K562 (cell line): Measurements from ENCODE around the gene SLC25A45. TPM values are rescaled to one million over a fixed set of nuclear protein-coding genes. Genes with fewer than 3 reads are reported as not detected.

Experiments used
- ARHGAP35 ChIP-seq: fragments of 450-650 bp; IDR thresholded peaks from 2 replicates; pipeline ENCODE4 v1.6.1; 2018; ENCODE audit not compliant: partially characterized antibody
- ASH1L ChIP-seq: fragments of 450-650 bp; IDR thresholded peaks from 2 replicates; pipeline ENCODE4 v1.6.1; 2018; ENCODE audit warnings: borderline replicate concordance, mild to moderate bottlenecking, low read depth; ENCODE audit not compliant: partially characterized antibody
- CCAR2 ChIP-seq: fragments of 200-400 bp; formaldehyde crosslinking; IDR thresholded peaks from 2 replicates; pipeline ENCODE4 v1.6.1; 2017; ENCODE audit warnings: mild to moderate bottlenecking, low read depth, low read length
- CEBPG ChIP-seq, 3 experiments: fragments of 200-800 bp in 1 of 3; sonication (Bioruptor generic) in 1 of 3; sonication (generic) in 1 of 3; formaldehyde crosslinking in 1 of 3; IDR thresholded peaks in 2 of 3; conservative IDR thresholded peaks in 1 of 3; 2 replicates each; pipeline versions ENCODE4 v1.6.1 to v1.8.0; 2016 to 2022; ENCODE audit warnings: missing compliant biosample characterization in 2 of 3, missing genetic modification characterization in 2 of 3, mild to moderate bottlenecking in 1 of 3, missing genetic modification reagents in 1 of 3
- ELF2 ChIP-seq: fragments of 250-450 bp; sonication (Bioruptor Pico); IDR thresholded peaks from 2 replicates; pipeline ENCODE4 v1.5.0; 2021; ENCODE audit warnings: mild to moderate bottlenecking
- ELK1 ChIP-seq: sonication (generic); formaldehyde crosslinking; IDR thresholded peaks from 2 replicates; pipeline ENCODE4 v1.8.1; 2022; ENCODE audit warnings: missing genetic modification reagents
- FIP1L1 ChIP-seq: fragments of 200-400 bp; formaldehyde crosslinking; IDR thresholded peaks from 2 replicates; pipeline ENCODE4 v1.6.1; 2018; ENCODE audit warnings: mild to moderate bottlenecking, low read depth, low read length; ENCODE audit not compliant: poor library complexity, severe bottlenecking
- GATA2 ChIP-seq: sonication (generic); formaldehyde crosslinking; IDR thresholded peaks from 2 replicates; pipeline ENCODE4 v1.4.0; 2020; ENCODE audit warnings: mild to moderate bottlenecking, missing genetic modification reagents
- HDGF ChIP-seq: fragments of 450-650 bp; IDR thresholded peaks from 2 replicates; pipeline ENCODE4 v1.6.1; 2016
- HMBOX1 ChIP-seq: sonication (generic); IDR thresholded peaks from 2 replicates; pipeline ENCODE4 v1.6.1; 2016
- KHSRP ChIP-seq: fragments of 450-650 bp; IDR thresholded peaks from 2 replicates; pipeline ENCODE4 v1.6.1; 2017
- NR4A1 ChIP-seq, 2 experiments: fragments of 250-450 bp in 1 of 2; fragments of 450-650 bp in 1 of 2; sonication (Bioruptor Pico) in 1 of 2; IDR thresholded peaks; 2 replicates each; pipeline versions ENCODE4 v1.4.0 to v1.6.1; 2016 to 2020; ENCODE audit warnings: mild to moderate bottlenecking in 2 of 2, missing compliant biosample characterization in 1 of 2, missing genetic modification characterization in 1 of 2, moderate library complexity in 1 of 2
- RBM14 ChIP-seq: fragments of 200-400 bp; formaldehyde crosslinking; IDR thresholded peaks from 2 replicates; pipeline ENCODE4 v1.6.1; 2018; ENCODE audit warnings: low read depth, mild to moderate bottlenecking, low read length, moderate library complexity, borderline replicate concordance; ENCODE audit not compliant: insufficient read depth
- SFPQ ChIP-seq: fragments of 200-400 bp; formaldehyde crosslinking; IDR thresholded peaks from 2 replicates; pipeline ENCODE4 v1.6.1; 2017; ENCODE audit warnings: mild to moderate bottlenecking, low read depth, low read length, moderate library complexity
- SOX6 ChIP-seq: fragments of 450-650 bp; IDR thresholded peaks from 2 replicates; pipeline ENCODE4 v1.6.1; 2014; ENCODE audit warnings: mild to moderate bottlenecking
- TRIM25 ChIP-seq: fragments of 450-650 bp; IDR thresholded peaks from 2 replicates; pipeline ENCODE4 v1.7.0; 2016; ENCODE audit warnings: borderline replicate concordance
- ZBTB17 ChIP-seq: fragments of 450-650 bp; formaldehyde crosslinking; IDR thresholded peaks from 2 replicates; pipeline ENCODE4 v1.4.0; 2020; ENCODE audit warnings: mild to moderate bottlenecking
- ZBTB26 ChIP-seq: fragments of 450-650 bp; formaldehyde crosslinking; IDR thresholded peaks from 2 replicates; pipeline ENCODE4 v1.4.0; 2022; ENCODE audit warnings: missing genetic modification characterization
- ZNF175 ChIP-seq: fragments of 200-800 bp; sonication (Bioruptor generic); IDR thresholded peaks from 2 replicates; pipeline ENCODE4 v1.6.1; 2016; ENCODE audit warnings: low read depth, mild to moderate bottlenecking, missing genetic modification characterization, missing compliant biosample characterization
- ZNF282 ChIP-seq: sonication (generic); formaldehyde crosslinking; IDR thresholded peaks from 2 replicates; pipeline ENCODE4 v1.8.1; 2023; ENCODE audit warnings: missing genetic modification reagents
- polyA plus RNA-seq, 8 experiments: library from polyadenylated mRNA; depleted of rRNA in 4 of 8; stranded (reverse) in 5 of 8; unstranded in 3 of 8; fragments of >200 nt; fragmentation: Nextera tagmentation in 2 of 8; fragmentation: Illumina TruSeq in 1 of 8; extraction: Ambion mirVana in 2 of 8; extraction: Trizol in 1 of 8; gene quantifications; 2 replicates each; pipeline versions ENCODE4 v1.2.1 to v1.2.3, GENCODE V29; 2011 to 2014; ENCODE audit warnings: inconsistent platforms in 1 of 8, missing spikeins in 1 of 8
- total RNA-seq, 7 experiments: library from RNA; depleted of rRNA in 6 of 7; stranded (reverse); fragments of >200 nt in 6 of 7; fragmentation: Illumina TruSeq in 2 of 7; extraction: Trizol in 2 of 7; gene quantifications; 2 replicates each; pipeline versions ENCODE4 v1.2.1 to v1.2.3, GENCODE V29; 2011 to 2021; ENCODE audit warnings: low replicate concordance in 1 of 7

SLC25A45 gene
- total and polyA plus RNA-seq, 9 of the 15 experiments (the other 6 are each of a cell fraction or from before 2014, with no cell fraction given): 0.15 to 2.3 (median 0.68) TPM

- TF ChIP-seq ZNF282 (CRISPR knock-in tag) (no peak), FIP1L1 (no peak), RBM14 (no peak), KHSRP (peak; percentile 44; the same call in 1 of the 2 replicates), CCAR2 (no peak), ZBTB26 (CRISPR knock-in tag) (peak; percentile 95), ARHGAP35 (peak; percentile 77), ELF2 (CRISPR knock-in tag) (no peak), NR4A1 (CRISPR knock-in tag; IDR thresholded peaks at IDR 0.05) (no peak), NR4A1 (tag; IDR thresholded peaks at IDR 0.05) (no peak), ELK1 (no peak), SFPQ (peak; percentile 53; the same call in 1 of the 2 replicates), TRIM25 (peak; percentile 16; the same call in 1 of the 2 replicates), SOX6 (0 out of 2 replicates have a peak, but pooled peaks have one; percentile 40), CEBPG (CRISPR knock-in tag; IDR thresholded peaks at IDR 0.05) (no peak), CEBPG (tag; conservative IDR thresholded peaks at IDR 0.05 in 1 of 2, IDR thresholded peaks at IDR 0.05 in 1 of 2) (0 out of 4 replicates have a peak, but pooled peaks of 1 of the 2 experiments have one; percentile 6), ZNF175 (CRISPR knock-in tag) (0 out of 2 replicates have a peak, but pooled peaks have one; percentile 24), HDGF (peak; percentile 90; the same call in 1 of the 2 replicates), HMBOX1 (0 out of 2 replicates have a peak, but pooled peaks have one; percentile 21), ASH1L (peak; percentile 55), ZBTB17 (CRISPR knock-in tag) (peak; percentile 13), GATA2 (CRISPR knock-in tag) (no peak)
These were observed 46.7 kb upstream of the SLC25A45 start (continued) for GRCh38 chr11:65429068-65429681.
